ENCODE data around the gene HMG20B.

The HMG20B gene

GRCh38 chr19:3620817-3621547 lies 48.2 kb downstream of the HMG20B start:
- DNase-seq (ENCODE audit: low spot score): no peak

GRCh38 chr19:3621689-3622088 lies 48.9 kb downstream of the HMG20B start:
- DNase-seq (ENCODE audit: low spot score): no peak

- DNase-seq (ENCODE audit: low spot score): no peak
These were observed 49.5 kb downstream of the HMG20B start for GRCh38 chr19:3622224-3622623.

- DNase-seq (ENCODE audit: low spot score): no peak
These were observed 51.0 kb downstream of the HMG20B start for GRCh38 chr19:3623716-3624115.

GRCh38 chr19:3625996-3626472 lies 53.3 kb downstream of the HMG20B start:
- no peak for DNase-seq (ENCODE audit: low spot score)

- DNase-seq (ENCODE audit: low spot score): peak; percentile 98
These were observed 54.0 kb downstream of the HMG20B start, which contains the start of gene CACTIN for GRCh38 chr19:3626473-3627350. Gene CACTIN (minus strand): TSS chr19:3626790. CDS start chr19:3626762, 28 bp downstream.

- DNase-seq (ENCODE audit: low spot score): no peak
These were observed 54.6 kb downstream of the HMG20B start for GRCh38 chr19:3627351-3627723.

All from left forelimb (tissue), 1 donor.